Skin epidermis (tissue), 12 donors: ENCODE results near the gene APOL2.
"Not testable (repeated sequence)": the region's sequence is repeated elsewhere in the genome, so short reads cannot be mapped to it uniquely, and the experiment has no call there.

Experiments
- H3K27ac ChIP-seq, 21 experiments: fragments of 200-600 bp; sonication (generic) in 11 of 21; one replicate each; pipeline ENCODE4 v1.5.0; 2020; ENCODE audit warnings: mild to moderate bottlenecking in 3 of 21, inconsistent platforms in 2 of 21, moderate library complexity in 2 of 21
- H3K4me3 ChIP-seq, 7 experiments: fragments of 200-600 bp; sonication (generic) in 2 of 7; one replicate each; pipeline ENCODE4 v1.5.0; 2020; ENCODE audit warnings: inconsistent platforms in 2 of 7, mild to moderate bottlenecking in 2 of 7, moderate library complexity in 1 of 7

Gene APOL2

GRCh38 chr22:36204632-36205015, 34.7 kb downstream of the APOL2 start:
- no peak overlapping the region for H3K27ac ChIP-seq
- H3K4me3 ChIP-seq, result no peak overlapping the region

GRCh38 chr22:36204001-36204631, 35.2 kb downstream of the APOL2 start:
- no peak overlapping the region for H3K4me3 ChIP-seq
- H3K27ac ChIP-seq, result peak overlapping the region in 5 of 21 experiments; percentile 25 to 65 (median 51)

GRCh38 chr22:36203441-36203840, 35.9 kb downstream of the APOL2 start:
- H3K27ac ChIP-seq, result peak overlapping the region in 4 of 21 experiments; percentile 25 to 65 (median 58)
- not testable (repeated sequence) for H3K4me3 ChIP-seq

- H3K4me3 ChIP-seq, result not testable (repeated sequence)
- H3K27ac ChIP-seq, result peak overlapping the region in 14 of 21 experiments; percentile 25 to 89 (median 62)
Measured at GRCh38 chr22:36202906-36203305, 36.4 kb downstream of the APOL2 start.

- Histone ChIP-seq H3K4me3 (peak within 1 kb of the TSS in 3 of 7 experiments; percentile 7 to 31 (median 15)), H3K27ac (peak within 1 kb of the TSS in 18 of 21 experiments; percentile 34 to 89 (median 68))
Measured at GRCh38 chr22:36201630-36202319, 37.6 kb downstream of the APOL2 start, which contains the start of gene APOL4. APOL4 (minus strand) TSS chr22:36201809; CDS start chr22:36201734, 75 bp downstream.

- H3K4me3 ChIP-seq, result peak overlapping the region in 2 of 7 experiments; percentile 7 to 31
- peak overlapping the region in 14 of 21 experiments; percentile 34 to 89 (median 69) for H3K27ac ChIP-seq
Measured at GRCh38 chr22:36201025-36201424, 38.3 kb downstream of the APOL2 start.

- peak overlapping the region in 4 of 21 experiments; percentile 6 to 52 (median 34) for H3K27ac ChIP-seq
- H3K4me3 ChIP-seq, result no peak overlapping the region
Measured at GRCh38 chr22:36199001-36199551, 40.3 kb downstream of the APOL2 start.

- H3K4me3 ChIP-seq, result no peak overlapping the region
- H3K27ac ChIP-seq, result peak overlapping the region in 5 of 21 experiments; percentile 11 to 52 (median 44)
Measured at GRCh38 chr22:36198536-36198935, 40.8 kb downstream of the APOL2 start.

- Histone ChIP-seq H3K4me3 (no peak overlapping the region), H3K27ac (peak overlapping the region in 10 of 21 experiments; percentile 2 to 65 (median 39))
Measured at GRCh38 chr22:36197514-36198146, 41.7 kb downstream of the APOL2 start.

GRCh38 chr22:36197065-36197440, 42.3 kb downstream of the APOL2 start:
- Histone ChIP-seq H3K27ac (peak overlapping the region in 13 of 21 experiments; percentile 6 to 75 (median 52)), H3K4me3 (no peak overlapping the region)

- Histone ChIP-seq H3K4me3 (no peak overlapping the region), H3K27ac (peak overlapping the region in 13 of 21 experiments; percentile 6 to 75 (median 52))
Measured at GRCh38 chr22:36196254-36197064, 42.9 kb downstream of the APOL2 start.

- Histone ChIP-seq H3K4me3 (no peak overlapping the region), H3K27ac (peak overlapping the region in 1 of 21 experiments; percentile 34)
Measured at GRCh38 chr22:36194971-36195370, 44.4 kb downstream of the APOL2 start.

- Histone ChIP-seq H3K27ac (no peak overlapping the region), H3K4me3 (no peak overlapping the region)
Measured at GRCh38 chr22:36194385-36194784, 44.9 kb downstream of the APOL2 start.

GRCh38 chr22:36193577-36193976, 45.8 kb downstream of the APOL2 start:
- Histone ChIP-seq H3K27ac (peak overlapping the region in 1 of 21 experiments; percentile 14), H3K4me3 (no peak overlapping the region)

- no peak overlapping the region for H3K4me3 ChIP-seq
Measured at GRCh38 chr22:36193171-36193570, 46.2 kb downstream of the APOL2 start.

GRCh38 chr22:36192542-36192941, 46.8 kb downstream of the APOL2 start:
- no peak overlapping the region for H3K4me3 ChIP-seq

More at GRCh38 chr22:36193171-36193570, 46.2 kb downstream of the APOL2 start:
- peak overlapping the region in 1 of 21 experiments; percentile 14 for H3K27ac ChIP-seq

GRCh38 chr22:36191106-36191836, 48.1 kb downstream of the APOL2 start:
- peak overlapping the region in 1 of 21 experiments; percentile 3 for H3K27ac ChIP-seq
- no peak overlapping the region for H3K4me3 ChIP-seq

More at GRCh38 chr22:36192542-36192941, 46.8 kb downstream of the APOL2 start:
- H3K27ac ChIP-seq, result no peak overlapping the region

- H3K4me3 ChIP-seq, H3K27ac ChIP-seq: not testable (repeated sequence)
Measured at GRCh38 chr22:36187862-36188261, 51.5 kb downstream of the APOL2 start.
